ENCODE results near the gene MYCBPAP. TPM values are rescaled to one million over a fixed set of nuclear protein-coding genes. Genes with fewer than 3 reads are reported as not detected.

MYCBPAP gene
- total RNA-seq, 4 donors from 2014 or later, result 1.3 to 1.8 TPM; not detected in 2

- TF ChIP-seq CTCF (IDR thresholded peaks at IDR 0.05; ENCODE audit: low read depth), result no peak
These were observed 1.9 kb upstream of the MYCBPAP start for GRCh38 chr17:50506298-50506697.

DNA sequence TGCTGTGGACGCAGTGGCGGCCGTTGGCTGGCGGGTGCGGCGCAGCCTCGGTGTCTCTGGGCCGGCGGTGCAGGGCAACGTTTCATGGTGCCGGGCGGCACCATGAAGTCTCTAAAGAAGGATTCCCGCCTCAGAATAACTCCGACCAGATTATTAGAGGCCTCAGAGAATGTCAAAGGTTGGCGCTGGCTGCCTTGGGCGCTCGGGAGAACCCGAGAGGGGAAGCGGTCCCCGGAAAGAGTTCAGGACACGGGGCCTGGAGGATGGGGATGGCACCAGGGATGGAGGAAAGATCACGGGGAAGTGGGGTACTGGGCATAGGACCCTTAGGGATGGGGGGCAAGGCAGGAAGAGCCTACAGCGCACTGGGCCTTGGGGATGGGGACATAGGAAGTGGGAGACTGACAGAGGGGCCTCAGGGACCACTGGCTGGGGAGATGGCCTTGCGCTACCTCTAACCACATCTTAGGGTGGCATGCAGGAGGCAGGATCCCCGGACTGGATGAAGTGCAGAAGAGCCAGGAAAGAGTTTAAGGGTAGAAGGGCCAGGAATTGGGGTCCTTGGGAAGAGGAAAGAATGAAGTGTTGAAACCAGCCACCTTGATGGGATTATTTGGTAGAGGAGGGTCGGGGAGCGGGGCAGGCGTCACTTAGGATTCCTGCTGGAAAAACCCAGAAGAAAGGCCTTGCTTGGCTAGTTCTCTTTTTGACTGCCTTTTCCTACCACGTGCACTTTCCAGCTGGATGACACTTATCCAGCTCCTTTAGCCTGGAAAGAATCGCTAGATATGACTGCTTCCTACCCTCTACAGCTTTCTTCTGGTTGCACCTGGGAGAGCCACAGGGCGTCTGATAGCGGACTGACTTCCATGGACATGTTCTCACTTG, 578 bp downstream of the MYCBPAP start:
- no peak for TF ChIP-seq CTCF (IDR thresholded peaks at IDR 0.05; ENCODE audit: low read depth)

- TF ChIP-seq CTCF (IDR thresholded peaks at IDR 0.05; ENCODE audit: low read depth), result no peak
These were observed 2.8 kb downstream of the MYCBPAP start for GRCh38 chr17:50511058-50511457.

GRCh38 chr17:50513495-50513894, 5.3 kb downstream of the MYCBPAP start:
- no peak for TF ChIP-seq CTCF (IDR thresholded peaks at IDR 0.05; ENCODE audit: low read depth)

DNA sequence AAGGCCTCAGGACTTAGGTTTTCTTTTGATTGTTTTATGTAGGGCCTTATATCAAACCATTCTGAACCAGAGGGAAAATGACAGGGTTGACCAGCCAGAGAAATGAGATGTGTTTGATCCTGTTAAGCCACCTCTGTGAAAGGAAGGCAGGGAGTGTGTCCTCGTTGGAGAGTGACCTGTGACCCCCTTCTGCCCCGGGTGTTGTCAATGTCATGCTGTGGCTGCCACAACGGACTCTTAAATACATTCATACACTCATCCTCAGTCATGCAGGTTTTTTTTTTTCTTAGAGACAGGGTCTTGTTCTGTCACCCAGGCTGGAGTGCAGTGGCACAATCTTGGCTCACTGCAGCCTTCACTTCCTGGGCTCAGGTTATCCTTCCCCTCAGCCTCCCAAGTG, 6.1 kb downstream of the MYCBPAP start:
- no peak for TF ChIP-seq CTCF (IDR thresholded peaks at IDR 0.05; ENCODE audit: low read depth)

DNA sequence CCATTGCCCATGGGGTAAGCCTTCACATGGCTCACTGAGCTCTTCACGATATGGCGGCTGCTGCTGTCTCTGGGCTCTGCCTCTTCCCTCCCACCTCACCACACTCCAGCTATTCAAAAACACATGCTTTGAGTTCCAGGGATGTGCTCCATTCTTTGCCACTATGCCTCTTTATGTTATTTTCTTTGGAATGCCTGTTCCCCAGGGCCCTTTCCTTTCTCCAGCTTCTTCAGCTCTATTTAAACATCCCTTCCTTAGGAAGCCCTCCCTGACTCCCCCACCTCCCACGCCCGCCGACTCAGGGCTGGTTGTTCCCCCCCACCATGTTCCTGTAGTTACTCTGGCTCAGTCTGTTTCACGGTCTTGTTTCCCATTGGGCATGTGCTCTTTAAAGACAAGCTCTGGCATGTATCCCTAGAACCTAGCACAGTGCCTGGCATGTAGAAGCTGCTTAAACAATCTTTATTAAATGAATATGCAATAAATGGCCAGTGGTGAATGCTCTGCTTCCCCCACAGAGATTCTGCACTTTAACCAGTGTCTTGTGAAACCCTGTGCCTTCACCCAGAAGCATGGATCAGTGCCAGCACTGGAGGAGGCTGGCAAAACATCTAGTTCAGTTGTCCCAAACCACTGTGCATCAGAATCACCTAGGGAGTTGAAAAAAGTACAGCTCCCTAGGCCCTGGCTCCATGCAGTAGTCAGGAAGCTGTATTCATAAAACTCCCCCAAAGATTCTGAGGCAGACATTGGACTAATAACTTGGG, 6.9 kb downstream of the MYCBPAP start:
- TF ChIP-seq CTCF (IDR thresholded peaks at IDR 0.05; ENCODE audit: low read depth), result no peak

GRCh38 chr17:50517011-50517410, 8.8 kb downstream of the MYCBPAP start:
- TF ChIP-seq CTCF (IDR thresholded peaks at IDR 0.05; ENCODE audit: low read depth), result no peak

Data from subcutaneous adipose tissue (tissue), 4 donors.